Measurements from ENCODE around the gene FAM20C. TPM values are rescaled to one million over a fixed set of nuclear protein-coding genes. Genes with fewer than 3 reads are reported as not detected.

FAM20C gene
- total and polyA plus RNA-seq, 4 donors, result 11.3 to 104 (median 57.5) TPM

- H3K27ac ChIP-seq (ENCODE audit: low read depth in 1 of 2, low read length in 2 of 2), result no peak overlapping the region
- no peak overlapping the region for H3K4me3 ChIP-seq (ENCODE audit: low read length in 2 of 2)
- no peaks in the 10 kb centered on the region for H3K27me3 ChIP-seq (ENCODE audit: control insufficient read depth in 1 of 2, insufficient read depth in 2 of 2, low read length in 1 of 2)
- intact Hi-C loops (cut with DNase I), result no loop called here
- no peak for DNase-seq
- H3K9me3 ChIP-seq (ENCODE audit: control insufficient read depth, low read length), result no peaks in the 10 kb centered on the region
- no peaks in the 10 kb centered on the region for H3K36me3 ChIP-seq (ENCODE audit: control insufficient read depth in 1 of 2, insufficient read depth in 2 of 2, low read length in 1 of 2)
- no peaks in the 10 kb centered on the region for H3K4me1 ChIP-seq (ENCODE audit: control insufficient read depth in 1 of 2, insufficient read depth in 2 of 2, low read length in 2 of 2)
- 88% methylated on average over 24 of the region's 24 CpGs for WGBS, 2 donors
- no peak for ATAC-seq (ENCODE audit: low FRiP score)
These were observed 105.4 kb downstream of the FAM20C start for GRCh38 chr7:297611-298374.

GRCh38 chr7:298375-298702 is 106.0 kb downstream of the FAM20C start:
- no peak overlapping the region for H3K4me3 ChIP-seq (ENCODE audit: low read length in 2 of 2)
- intact Hi-C loops (cut with DNase I), result no loop called here
- no peaks in the 10 kb centered on the region for H3K36me3 ChIP-seq (ENCODE audit: control insufficient read depth in 1 of 2, insufficient read depth in 2 of 2, low read length in 1 of 2)
- no peaks in the 10 kb centered on the region for H3K4me1 ChIP-seq (ENCODE audit: control insufficient read depth in 1 of 2, insufficient read depth in 2 of 2, low read length in 2 of 2)
- no peaks in the 10 kb centered on the region for H3K9me3 ChIP-seq (ENCODE audit: control insufficient read depth, low read length)
- WGBS, 2 donors, result 87 to 93% methylated on average over 15 of the region's 15 CpGs
- H3K27me3 ChIP-seq (ENCODE audit: control insufficient read depth in 1 of 2, insufficient read depth in 2 of 2, low read length in 1 of 2), result no peaks in the 10 kb centered on the region
- H3K27ac ChIP-seq (ENCODE audit: low read depth in 1 of 2, low read length in 2 of 2), result no peak overlapping the region
- ATAC-seq (ENCODE audit: low FRiP score), result no peak
- DNase-seq, result peak in 1 of 2 donors; percentile 65

GRCh38 chr7:298743-299142 is 106.4 kb downstream of the FAM20C start:
- WGBS, 2 donors, result 85 to 91% methylated on average over 13 of the region's 13 CpGs
- no peaks in the 10 kb centered on the region for H3K27me3 ChIP-seq (ENCODE audit: control insufficient read depth in 1 of 2, insufficient read depth in 2 of 2, low read length in 1 of 2)
- no peak for ATAC-seq (ENCODE audit: low FRiP score)

GRCh38 chr7:299169-299568 is 106.8 kb downstream of the FAM20C start:
- Histone ChIP-seq H3K27ac (ENCODE audit: low read depth in 1 of 2, low read length in 2 of 2) (no peak overlapping the region), H3K27me3 (ENCODE audit: control insufficient read depth in 1 of 2, insufficient read depth in 2 of 2, low read length in 1 of 2) (no peaks in the 10 kb centered on the region), H3K36me3 (ENCODE audit: control insufficient read depth in 1 of 2, insufficient read depth in 2 of 2, low read length in 1 of 2) (no peaks in the 10 kb centered on the region), H3K9me3 (ENCODE audit: control insufficient read depth, low read length) (no peaks in the 10 kb centered on the region), H3K4me3 (ENCODE audit: low read length in 2 of 2) (no peak overlapping the region), H3K4me1 (ENCODE audit: control insufficient read depth in 1 of 2, insufficient read depth in 2 of 2, low read length in 2 of 2) (no peaks in the 10 kb centered on the region)
- 95% methylated on average over 15 of the region's 15 CpGs for WGBS, 2 donors
- intact Hi-C loops (cut with DNase I), result no loop called here
- no peak for ATAC-seq (ENCODE audit: low FRiP score)
- DNase-seq, result no peak

More at GRCh38 chr7:298743-299142, 106.4 kb downstream of the FAM20C start:
- Histone ChIP-seq H3K4me1 (ENCODE audit: control insufficient read depth in 1 of 2, insufficient read depth in 2 of 2, low read length in 2 of 2) (no peaks in the 10 kb centered on the region), H3K9me3 (ENCODE audit: control insufficient read depth, low read length) (no peaks in the 10 kb centered on the region), H3K27ac (ENCODE audit: low read depth in 1 of 2, low read length in 2 of 2) (no peak overlapping the region), H3K36me3 (ENCODE audit: control insufficient read depth in 1 of 2, insufficient read depth in 2 of 2, low read length in 1 of 2) (no peaks in the 10 kb centered on the region), H3K4me3 (ENCODE audit: low read length in 2 of 2) (no peak overlapping the region)
- intact Hi-C loops (cut with DNase I), result no loop called here
- DNase-seq, result no peak

- no peaks in the 10 kb centered on the region for H3K4me1 ChIP-seq (ENCODE audit: control insufficient read depth in 1 of 2, insufficient read depth in 2 of 2, low read length in 2 of 2)
- H3K27me3 ChIP-seq (ENCODE audit: control insufficient read depth in 1 of 2, insufficient read depth in 2 of 2, low read length in 1 of 2), result no peaks in the 10 kb centered on the region
- ATAC-seq (ENCODE audit: low FRiP score), result no peak
- H3K27ac ChIP-seq (ENCODE audit: low read depth in 1 of 2, low read length in 2 of 2), result no peak overlapping the region
- intact Hi-C loops (cut with DNase I), result no loop called here
- WGBS, 2 donors, result 95 to 97% methylated on average over 16 of the region's 16 CpGs
- no peak for DNase-seq
- no peak overlapping the region for H3K4me3 ChIP-seq (ENCODE audit: low read length in 2 of 2)
- no peaks in the 10 kb centered on the region for H3K36me3 ChIP-seq (ENCODE audit: control insufficient read depth in 1 of 2, insufficient read depth in 2 of 2, low read length in 1 of 2)
- H3K9me3 ChIP-seq (ENCODE audit: control insufficient read depth, low read length), result no peaks in the 10 kb centered on the region
These were observed 107.3 kb downstream of the FAM20C start for GRCh38 chr7:299628-300027.

- WGBS, 2 donors, result 91 to 92% methylated on average over 10 of the region's 10 CpGs
- DNase-seq (no peak), ATAC-seq (ENCODE audit: low FRiP score) (no peak)
- Histone ChIP-seq H3K27me3 (ENCODE audit: control insufficient read depth in 1 of 2, insufficient read depth in 2 of 2, low read length in 1 of 2) (no peaks in the 10 kb centered on the region), H3K36me3 (ENCODE audit: control insufficient read depth in 1 of 2, insufficient read depth in 2 of 2, low read length in 1 of 2) (no peaks in the 10 kb centered on the region), H3K4me1 (ENCODE audit: control insufficient read depth in 1 of 2, insufficient read depth in 2 of 2, low read length in 2 of 2) (no peaks in the 10 kb centered on the region), H3K4me3 (ENCODE audit: low read length in 2 of 2) (no peak overlapping the region), H3K27ac (ENCODE audit: low read depth in 1 of 2, low read length in 2 of 2) (no peak overlapping the region), H3K9me3 (ENCODE audit: control insufficient read depth, low read length) (no peaks in the 10 kb centered on the region)
- intact Hi-C loops (cut with DNase I), result no loop called here
These were observed 107.7 kb downstream of the FAM20C start for GRCh38 chr7:300048-300447.

- Histone ChIP-seq H3K4me3 (ENCODE audit: low read length in 2 of 2) (no peak overlapping the region), H3K27ac (ENCODE audit: low read depth in 1 of 2, low read length in 2 of 2) (no peak overlapping the region), H3K27me3 (ENCODE audit: control insufficient read depth in 1 of 2, insufficient read depth in 2 of 2, low read length in 1 of 2) (no peaks in the 10 kb centered on the region), H3K9me3 (ENCODE audit: control insufficient read depth, low read length) (no peaks in the 10 kb centered on the region), H3K36me3 (ENCODE audit: control insufficient read depth in 1 of 2, insufficient read depth in 2 of 2, low read length in 1 of 2) (no peaks in the 10 kb centered on the region), H3K4me1 (ENCODE audit: control insufficient read depth in 1 of 2, insufficient read depth in 2 of 2, low read length in 2 of 2) (no peaks in the 10 kb centered on the region)
- ATAC-seq (ENCODE audit: low FRiP score) (no peak), DNase-seq (peak in 1 of 2 donors; percentile 53)
- intact Hi-C loops (cut with DNase I), result no loop called here
- 86 to 93% methylated on average over 13 of the region's 13 CpGs for WGBS, 2 donors
These were observed 108.3 kb downstream of the FAM20C start for GRCh38 chr7:300546-301290.

- ATAC-seq (ENCODE audit: low FRiP score) (no peak), DNase-seq (peak in 1 of 2 donors; percentile 64)
- no peaks in the 10 kb centered on the region for H3K36me3 ChIP-seq (ENCODE audit: control insufficient read depth in 1 of 2, insufficient read depth in 2 of 2, low read length in 1 of 2)
- H3K27me3 ChIP-seq (ENCODE audit: control insufficient read depth in 1 of 2, insufficient read depth in 2 of 2, low read length in 1 of 2), result no peaks in the 10 kb centered on the region
- no peak overlapping the region for H3K27ac ChIP-seq (ENCODE audit: low read depth in 1 of 2, low read length in 2 of 2)
- no peak overlapping the region for H3K4me3 ChIP-seq (ENCODE audit: low read length in 2 of 2)
- intact Hi-C loops (cut with DNase I), result no loop called here
- no peaks in the 10 kb centered on the region for H3K9me3 ChIP-seq (ENCODE audit: control insufficient read depth, low read length)
- 84 to 90% methylated on average over 34 of the region's 34 CpGs for WGBS, 2 donors
- H3K4me1 ChIP-seq (ENCODE audit: control insufficient read depth in 1 of 2, insufficient read depth in 2 of 2, low read length in 2 of 2), result no peaks in the 10 kb centered on the region
These were observed 109.1 kb downstream of the FAM20C start for GRCh38 chr7:301291-302053.

Measured in aorta (tissue), 5 donors.